Measurements from ENCODE around the gene NTN5.
"Not testable (repeated sequence)": the region's sequence is repeated elsewhere in the genome, so short reads cannot be mapped to it uniquely, and the experiment has no call there.

The NTN5 gene

GRCh38 chr19:48689449-48689848, 16.6 kb upstream of the NTN5 start:
- Histone ChIP-seq H3K36me3 (ENCODE audit: insufficient read depth, insufficient read length, low read length) (no peaks in the 10 kb centered on the region), H3K27me3 (ENCODE audit: insufficient read depth, insufficient read length) (no peaks in the 10 kb centered on the region), H3K4me3 (ENCODE audit: insufficient read length, low read depth) (no peak overlapping the region), H3K9ac (ENCODE audit: insufficient read length, low read depth) (no peak overlapping the region), H3K4me1 (ENCODE audit: insufficient read depth, insufficient read length) (peaks cover 2% of the 10 kb centered on the region), H3K9me3 (ENCODE audit: insufficient read depth, low read length) (no peaks in the 10 kb centered on the region)
- TF ChIP-seq ZNF274 (IDR thresholded peaks at IDR 0.05; ENCODE audit: low read depth, low read length) = no peak
- no peak for TF ChIP-seq YY1 (IDR thresholded peaks at IDR 0.05; ENCODE audit: insufficient read depth, insufficient read length)
- TF ChIP-seq SUZ12 (IDR thresholded peaks at IDR 0.05; ENCODE audit: extremely low read depth, insufficient read depth, insufficient read length) = no peak
- DNase-seq (ENCODE audit: low read depth, low spot score) = no peak

GRCh38 chr19:48687776-48688175, 15.0 kb upstream of the NTN5 start:
- H3K9me3 ChIP-seq (ENCODE audit: insufficient read depth, low read length) = no peaks in the 10 kb centered on the region
- DNase-seq (ENCODE audit: low read depth, low spot score) = no peak
- no peak overlapping the region for H3K9ac ChIP-seq (ENCODE audit: insufficient read length, low read depth)
- no peaks in the 10 kb centered on the region for H3K27me3 ChIP-seq (ENCODE audit: insufficient read depth, insufficient read length)
- no peak overlapping the region for H3K4me3 ChIP-seq (ENCODE audit: insufficient read length, low read depth)
- TF ChIP-seq YY1 (IDR thresholded peaks at IDR 0.05; ENCODE audit: insufficient read depth, insufficient read length) (no peak), SUZ12 (IDR thresholded peaks at IDR 0.05; ENCODE audit: extremely low read depth, insufficient read depth, insufficient read length) (no peak), ZNF274 (IDR thresholded peaks at IDR 0.05; ENCODE audit: low read depth, low read length) (no peak)
- H3K36me3 ChIP-seq (ENCODE audit: insufficient read depth, insufficient read length, low read length) = no peaks in the 10 kb centered on the region
- H3K4me1 ChIP-seq (ENCODE audit: insufficient read depth, insufficient read length) = peaks cover 4% of the 10 kb centered on the region

- not testable (repeated sequence) for H3K4me3 ChIP-seq (ENCODE audit: insufficient read length, low read depth); H3K9ac ChIP-seq (ENCODE audit: insufficient read length, low read depth); DNase-seq (ENCODE audit: low read depth, low spot score); H3K36me3 ChIP-seq (ENCODE audit: insufficient read depth, insufficient read length, low read length); H3K27me3 ChIP-seq (ENCODE audit: insufficient read depth, insufficient read length); H3K9me3 ChIP-seq (ENCODE audit: insufficient read depth, low read length); H3K4me1 ChIP-seq (ENCODE audit: insufficient read depth, insufficient read length)
Observed at GRCh38 chr19:48686637-48687036, 13.8 kb upstream of the NTN5 start.

GRCh38 chr19:48686088-48686487, 13.3 kb upstream of the NTN5 start:
- no peak overlapping the region for H3K4me3 ChIP-seq (ENCODE audit: insufficient read length, low read depth)
- H3K9ac ChIP-seq (ENCODE audit: insufficient read length, low read depth) = no peak overlapping the region
- no peak for TF ChIP-seq SUZ12 (IDR thresholded peaks at IDR 0.05; ENCODE audit: extremely low read depth, insufficient read depth, insufficient read length)
- peaks cover 4% of the 10 kb centered on the region for H3K4me1 ChIP-seq (ENCODE audit: insufficient read depth, insufficient read length)
- no peak for DNase-seq (ENCODE audit: low read depth, low spot score)
- no peaks in the 10 kb centered on the region for H3K27me3 ChIP-seq (ENCODE audit: insufficient read depth, insufficient read length)
- H3K36me3 ChIP-seq (ENCODE audit: insufficient read depth, insufficient read length, low read length) = no peaks in the 10 kb centered on the region
- no peaks in the 10 kb centered on the region for H3K9me3 ChIP-seq (ENCODE audit: insufficient read depth, low read length)

GRCh38 chr19:48685583-48685982, 12.8 kb upstream of the NTN5 start:
- Histone ChIP-seq H3K27me3 (ENCODE audit: insufficient read depth, insufficient read length) (no peaks in the 10 kb centered on the region), H3K36me3 (ENCODE audit: insufficient read depth, insufficient read length, low read length) (no peaks in the 10 kb centered on the region), H3K9me3 (ENCODE audit: insufficient read depth, low read length) (no peaks in the 10 kb centered on the region), H3K9ac (ENCODE audit: insufficient read length, low read depth) (no peak overlapping the region), H3K4me3 (ENCODE audit: insufficient read length, low read depth) (no peak overlapping the region), H3K4me1 (ENCODE audit: insufficient read depth, insufficient read length) (peaks cover 4% of the 10 kb centered on the region)
- no peak for TF ChIP-seq YY1 (IDR thresholded peaks at IDR 0.05; ENCODE audit: insufficient read depth, insufficient read length)
- TF ChIP-seq SUZ12 (IDR thresholded peaks at IDR 0.05; ENCODE audit: extremely low read depth, insufficient read depth, insufficient read length) = no peak
- TF ChIP-seq ZNF274 (IDR thresholded peaks at IDR 0.05; ENCODE audit: low read depth, low read length) = no peak
- DNase-seq (ENCODE audit: low read depth, low spot score) = no peak

GRCh38 chr19:48683349-48683748, 10.5 kb upstream of the NTN5 start:
- H3K36me3 ChIP-seq (ENCODE audit: insufficient read depth, insufficient read length, low read length) = no peaks in the 10 kb centered on the region
- no peak overlapping the region for H3K4me3 ChIP-seq (ENCODE audit: insufficient read length, low read depth)
- DNase-seq (ENCODE audit: low read depth, low spot score) = no peak
- no peaks in the 10 kb centered on the region for H3K27me3 ChIP-seq (ENCODE audit: insufficient read depth, insufficient read length)
- H3K9ac ChIP-seq (ENCODE audit: insufficient read length, low read depth) = no peak overlapping the region
- no peak for TF ChIP-seq ZNF274 (IDR thresholded peaks at IDR 0.05; ENCODE audit: low read depth, low read length)
- peaks cover 4% of the 10 kb centered on the region for H3K4me1 ChIP-seq (ENCODE audit: insufficient read depth, insufficient read length)
- no peaks in the 10 kb centered on the region for H3K9me3 ChIP-seq (ENCODE audit: insufficient read depth, low read length)

- DNase-seq (ENCODE audit: low read depth, low spot score) = no peak
- H3K27me3 ChIP-seq (ENCODE audit: insufficient read depth, insufficient read length) = peaks cover 6% of the 10 kb centered on the region
- no peak overlapping the region for H3K9ac ChIP-seq (ENCODE audit: insufficient read length, low read depth)
- no peaks in the 10 kb centered on the region for H3K9me3 ChIP-seq (ENCODE audit: insufficient read depth, low read length)
- peaks cover 4% of the 10 kb centered on the region for H3K4me1 ChIP-seq (ENCODE audit: insufficient read depth, insufficient read length)
- H3K36me3 ChIP-seq (ENCODE audit: insufficient read depth, insufficient read length, low read length) = no peaks in the 10 kb centered on the region
- H3K4me3 ChIP-seq (ENCODE audit: insufficient read length, low read depth) = no peak overlapping the region
- TF ChIP-seq ZNF274 (IDR thresholded peaks at IDR 0.05; ENCODE audit: low read depth, low read length) = no peak
- no peak for TF ChIP-seq YY1 (IDR thresholded peaks at IDR 0.05; ENCODE audit: insufficient read depth, insufficient read length)
- no peak for TF ChIP-seq SUZ12 (IDR thresholded peaks at IDR 0.05; ENCODE audit: extremely low read depth, insufficient read depth, insufficient read length)
Observed at GRCh38 chr19:48681127-48681470, 8.3 kb upstream of the NTN5 start.

GRCh38 chr19:48680436-48681126, 7.8 kb upstream of the NTN5 start:
- Histone ChIP-seq H3K4me3 (ENCODE audit: insufficient read length, low read depth) (no peak overlapping the region), H3K4me1 (ENCODE audit: insufficient read depth, insufficient read length) (peaks cover 4% of the 10 kb centered on the region), H3K9me3 (ENCODE audit: insufficient read depth, low read length) (no peaks in the 10 kb centered on the region), H3K9ac (ENCODE audit: insufficient read length, low read depth) (no peak overlapping the region), H3K27me3 (ENCODE audit: insufficient read depth, insufficient read length) (peaks cover 6% of the 10 kb centered on the region), H3K36me3 (ENCODE audit: insufficient read depth, insufficient read length, low read length) (no peaks in the 10 kb centered on the region)
- TF ChIP-seq YY1 (IDR thresholded peaks at IDR 0.05; ENCODE audit: insufficient read depth, insufficient read length) (no peak), SUZ12 (IDR thresholded peaks at IDR 0.05; ENCODE audit: extremely low read depth, insufficient read depth, insufficient read length) (no peak), ZNF274 (IDR thresholded peaks at IDR 0.05; ENCODE audit: low read depth, low read length) (no peak)
- DNase-seq (ENCODE audit: low read depth, low spot score) = no peak

GRCh38 chr19:48680006-48680405, 7.2 kb upstream of the NTN5 start:
- not testable (repeated sequence) for DNase-seq (ENCODE audit: low read depth, low spot score); H3K4me1 ChIP-seq (ENCODE audit: insufficient read depth, insufficient read length); H3K9me3 ChIP-seq (ENCODE audit: insufficient read depth, low read length); H3K36me3 ChIP-seq (ENCODE audit: insufficient read depth, insufficient read length, low read length); H3K27me3 ChIP-seq (ENCODE audit: insufficient read depth, insufficient read length); H3K9ac ChIP-seq (ENCODE audit: insufficient read length, low read depth); H3K4me3 ChIP-seq (ENCODE audit: insufficient read length, low read depth)

All from NT2/D1 (cell line).